Right renal cortex interstitium (tissue), 3 donors: ENCODE data around the gene SDR9C7. TPM values are rescaled to one million over a fixed set of nuclear protein-coding genes. Genes with fewer than 3 reads are reported as not detected.
"Not testable (repeated sequence)": the region's sequence is repeated elsewhere in the genome, so short reads cannot be mapped to it uniquely, and the experiment has no call there.

Source experiments
- DNase-seq, 3 donors: peaks; one replicate each; pipeline ENCODE4 v3.0.0-alpha.2; 2013; ENCODE audit warnings: low read depth in 3 of 3, low spot score in 2 of 3
- polyA plus RNA-seq, 3 donors: library from polyadenylated mRNA; unstranded; fragments of 120-200 nt; gene quantifications; one replicate each; pipeline ENCODE4 v1.2.1, GENCODE V29; 2013; ENCODE audit not compliant: insufficient read length in 3 of 3

SDR9C7 gene
- polyA plus RNA-seq, 3 donors = 0.07 to 0.11 TPM; not detected in 1

DNA sequence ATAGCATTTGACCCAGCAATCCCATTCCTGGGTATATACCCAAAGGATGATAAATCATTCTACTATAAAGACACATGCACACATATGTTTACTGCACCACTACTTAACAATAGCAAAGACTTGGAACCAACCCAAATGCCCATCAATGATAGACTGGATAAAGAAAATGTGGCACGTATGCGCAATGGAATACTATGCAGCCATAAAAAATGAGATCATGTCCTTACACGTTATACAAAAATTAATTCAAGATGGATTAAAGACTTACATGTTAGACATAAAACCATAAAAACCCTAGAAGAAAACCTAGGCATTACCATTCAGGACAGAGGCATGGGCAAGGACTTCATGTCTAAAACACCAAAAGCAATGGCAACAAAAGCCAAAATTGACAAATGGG, 16.1 kb downstream of the SDR9C7 start:
- not testable (repeated sequence) for DNase-seq

DNA sequence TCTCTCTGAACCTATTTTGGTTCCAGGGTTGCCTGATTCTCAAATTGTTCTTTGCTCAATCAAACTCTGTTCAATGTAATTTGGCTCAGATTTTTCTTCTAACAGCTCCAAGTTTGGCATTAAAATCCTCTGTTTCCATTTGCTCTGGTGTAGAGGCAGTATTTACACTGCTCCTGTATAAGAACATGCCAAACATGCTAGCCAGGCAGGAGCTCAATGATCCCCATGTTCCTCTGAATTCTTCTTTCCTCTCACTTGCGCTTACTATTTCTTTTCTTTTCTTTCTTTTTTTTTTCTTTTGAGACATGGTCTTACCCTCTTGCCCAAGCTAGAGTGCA, 17.2 kb downstream of the SDR9C7 start:
- DNase-seq = no peak

DNA sequence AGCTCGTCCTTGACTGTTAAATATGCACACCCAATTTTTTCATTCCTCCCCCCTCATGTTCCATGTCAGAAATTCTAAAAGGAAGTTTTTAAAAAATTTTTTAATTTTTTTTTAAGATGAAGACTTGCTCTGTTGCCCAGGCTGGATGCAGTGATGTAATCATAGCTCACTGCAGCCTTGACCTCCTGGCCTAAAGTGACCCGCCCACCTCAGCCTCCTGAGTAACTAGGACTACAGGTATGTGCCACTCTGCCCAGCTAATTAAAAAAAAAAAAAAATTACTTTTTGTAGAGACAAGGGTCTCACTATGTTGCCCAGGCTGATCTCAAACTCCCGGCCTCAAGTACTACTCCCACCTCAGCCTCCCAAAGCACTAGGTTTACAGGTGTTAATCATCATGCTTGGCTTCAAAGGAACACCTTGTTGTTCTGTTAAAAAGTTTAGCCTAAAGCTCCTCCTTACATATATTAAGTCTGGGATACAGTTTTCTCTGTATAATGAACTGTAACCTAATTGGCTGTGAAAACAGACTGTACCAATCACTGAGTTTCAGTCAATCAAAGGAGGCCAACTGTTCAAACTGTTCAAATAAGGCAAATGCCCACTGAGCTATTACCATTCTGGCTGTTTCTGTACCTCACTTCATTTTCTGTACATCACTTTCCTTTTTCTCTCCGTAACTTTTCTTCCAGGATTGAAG, 17.8 kb downstream of the SDR9C7 start:
- DNase-seq = no peak

DNA sequence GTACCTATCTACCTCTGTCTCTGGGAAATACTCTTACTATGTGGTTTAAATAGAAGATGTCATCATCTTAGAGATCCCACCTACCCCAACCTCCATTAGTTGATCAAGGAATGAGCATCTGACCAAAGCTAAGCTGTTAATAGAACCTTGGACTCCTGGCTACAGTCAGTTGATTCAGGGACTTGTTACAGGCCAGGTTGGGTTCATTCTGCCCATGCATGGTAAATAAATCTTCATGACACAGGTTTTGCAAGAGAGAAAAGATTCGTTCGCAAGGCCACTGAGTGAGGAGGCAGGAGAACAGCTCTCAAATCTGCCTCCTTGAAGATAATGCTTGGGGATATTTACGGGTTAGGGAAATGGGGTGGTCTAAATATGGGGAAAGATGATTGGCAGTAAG, 19.5 kb downstream of the SDR9C7 start:
- no peak for DNase-seq

DNA sequence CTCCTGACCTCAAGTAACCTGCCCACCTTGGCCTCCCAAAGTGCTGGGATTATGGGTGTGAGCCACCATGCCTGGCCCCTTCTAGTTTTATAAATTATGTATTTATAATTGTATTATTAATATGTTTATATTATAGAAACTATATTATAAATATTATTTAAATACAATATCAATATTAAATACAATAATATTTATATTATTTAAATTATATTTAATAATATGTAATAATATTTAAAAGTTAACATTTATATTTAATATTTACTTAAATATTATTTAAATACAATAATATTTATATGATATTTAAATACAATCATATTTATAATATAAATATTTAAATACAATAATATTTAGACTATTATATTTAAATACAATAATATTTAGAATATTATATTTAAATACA, 20.0 kb downstream of the SDR9C7 start:
- no peak for DNase-seq

DNA sequence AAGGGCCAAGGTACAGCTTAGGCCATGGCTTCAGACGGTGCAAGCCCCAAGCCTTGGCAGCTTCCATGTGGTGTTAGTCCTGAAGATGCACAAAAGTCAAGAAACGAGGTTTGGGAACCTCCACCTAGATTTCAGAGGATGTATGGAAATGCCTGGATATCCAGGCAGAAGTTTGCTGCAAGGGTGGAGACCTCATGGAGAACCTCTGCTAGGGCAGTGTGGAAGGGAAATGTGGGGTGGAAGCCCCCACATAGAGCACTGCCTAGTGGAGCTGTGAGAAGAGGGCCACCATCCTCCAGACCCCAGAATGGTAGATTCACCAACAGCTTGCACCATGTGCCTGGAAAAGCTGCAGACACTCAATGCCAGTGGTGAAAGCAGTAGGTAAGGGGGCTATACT, 24.8 kb downstream of the SDR9C7 start:
- DNase-seq = not testable (repeated sequence)

DNA sequence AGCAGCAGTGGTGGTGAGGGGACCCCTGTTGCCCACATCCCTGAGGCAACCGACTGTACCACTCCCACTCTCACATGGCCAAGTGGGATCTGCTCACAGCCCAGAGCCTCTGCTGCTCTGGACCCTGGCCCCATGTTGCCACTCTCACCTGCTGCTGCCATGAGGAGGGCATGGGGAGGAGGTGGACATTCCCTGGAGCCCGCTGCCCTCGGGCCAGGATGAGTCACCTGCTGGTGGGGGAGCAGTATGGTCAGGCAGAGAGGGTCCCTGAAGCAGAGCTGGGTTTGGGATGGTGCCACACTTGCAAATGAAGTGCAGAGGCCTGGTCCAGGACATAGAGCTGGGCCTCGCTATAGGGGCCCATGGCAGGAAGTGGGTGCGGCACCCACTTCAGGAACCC, 26.1 kb downstream of the SDR9C7 start:
- DNase-seq = no peak

DNA sequence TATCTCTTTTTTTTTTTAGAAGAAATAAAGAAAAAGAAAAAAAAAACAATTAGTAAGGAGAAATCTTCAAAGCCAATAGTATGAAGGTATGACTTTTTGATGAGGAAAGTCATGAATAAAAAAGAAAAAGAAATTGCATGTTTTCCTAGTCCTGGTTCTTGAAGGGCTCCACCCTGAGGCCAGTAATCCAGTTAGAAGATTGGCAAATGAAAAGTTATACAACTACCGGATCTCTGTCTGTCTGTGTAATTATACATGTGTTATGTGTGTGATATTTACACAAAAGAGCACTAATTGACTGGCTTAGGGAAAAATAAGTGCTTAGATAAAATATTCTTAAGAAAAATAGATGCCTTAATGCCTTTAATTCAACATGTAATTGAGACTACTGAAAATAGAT, 28.4 kb downstream of the SDR9C7 start:
- no peak for DNase-seq

DNA sequence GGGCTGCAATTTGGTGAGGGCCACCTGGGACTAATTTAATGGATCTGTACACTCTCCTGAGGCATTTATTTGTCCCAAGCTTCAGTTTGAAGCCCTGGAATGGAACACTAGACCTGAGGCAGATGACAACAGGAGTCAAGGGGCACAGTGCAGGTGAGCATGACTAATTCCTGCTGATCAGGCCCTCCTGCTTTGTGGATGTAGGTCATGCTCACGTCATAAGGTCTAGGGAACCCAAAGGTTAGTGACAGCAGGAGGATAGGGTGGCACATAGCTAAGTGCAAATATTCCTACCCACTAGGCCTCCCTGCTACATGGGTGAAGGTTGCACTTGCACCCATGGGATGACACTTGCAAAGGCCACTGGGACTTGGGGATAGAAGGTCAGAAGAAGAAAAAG, 30.8 kb downstream of the SDR9C7 start:
- no peak for DNase-seq

DNA sequence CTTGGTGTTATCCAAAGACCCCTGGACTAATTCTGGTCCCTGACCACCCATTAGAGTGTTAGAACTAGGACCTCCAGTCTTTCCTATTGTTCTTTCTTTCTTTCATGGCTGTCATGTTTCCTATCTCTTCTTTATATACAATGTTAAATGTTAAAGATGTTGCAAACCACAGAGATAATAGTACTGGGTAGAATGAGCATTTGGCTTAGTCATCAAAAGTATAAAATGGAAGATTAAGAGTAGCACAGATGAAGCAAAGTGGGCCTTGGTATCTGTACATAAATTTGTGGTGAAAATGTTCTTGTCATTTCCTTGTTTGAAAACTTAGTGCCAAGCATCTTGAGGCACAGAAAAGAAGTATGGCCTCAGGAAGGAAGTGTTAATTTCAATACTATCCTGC, 32.9 kb downstream of the SDR9C7 start:
- DNase-seq = not testable (repeated sequence)

DNA sequence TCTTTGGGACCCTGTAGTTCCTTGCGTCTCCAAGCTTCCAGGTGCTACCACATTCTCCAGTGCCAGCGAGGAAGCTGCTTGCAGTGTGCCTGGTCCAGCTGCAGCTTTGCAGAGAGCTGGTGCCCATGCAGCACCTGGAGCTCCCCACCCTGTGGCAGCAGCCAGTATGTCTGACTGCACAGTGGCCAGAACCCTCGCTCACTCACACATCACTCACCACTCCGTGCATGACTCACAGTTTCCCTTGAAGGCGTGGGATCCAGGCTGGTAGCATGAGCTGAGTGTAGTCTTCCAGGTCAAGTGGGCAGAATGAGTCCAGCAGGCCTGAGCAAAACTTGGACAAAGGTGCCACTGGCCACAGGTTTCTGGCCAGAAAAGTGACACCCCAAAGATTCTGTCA, 33.6 kb downstream of the SDR9C7 start:
- DNase-seq = no peak

DNA sequence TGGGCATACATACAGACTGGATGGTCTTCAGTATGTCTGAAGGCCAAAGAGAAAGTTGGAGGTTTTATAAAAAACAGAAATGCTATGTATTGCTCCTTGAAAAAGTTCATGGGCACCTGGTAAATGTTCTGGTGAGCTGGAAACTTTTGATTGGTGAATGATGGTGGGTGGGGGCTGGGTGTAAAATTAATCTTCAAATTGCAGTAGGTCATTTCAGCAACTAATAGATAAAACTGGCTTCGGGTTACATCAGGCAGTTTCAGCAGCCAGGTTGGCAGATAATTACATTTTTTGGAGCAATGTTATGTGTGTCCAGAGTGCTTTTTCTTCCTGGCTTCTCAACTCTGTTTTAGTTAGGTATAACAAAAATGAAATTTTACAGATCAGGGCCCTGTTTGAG, 35.3 kb downstream of the SDR9C7 start:
- no peak for DNase-seq

DNA sequence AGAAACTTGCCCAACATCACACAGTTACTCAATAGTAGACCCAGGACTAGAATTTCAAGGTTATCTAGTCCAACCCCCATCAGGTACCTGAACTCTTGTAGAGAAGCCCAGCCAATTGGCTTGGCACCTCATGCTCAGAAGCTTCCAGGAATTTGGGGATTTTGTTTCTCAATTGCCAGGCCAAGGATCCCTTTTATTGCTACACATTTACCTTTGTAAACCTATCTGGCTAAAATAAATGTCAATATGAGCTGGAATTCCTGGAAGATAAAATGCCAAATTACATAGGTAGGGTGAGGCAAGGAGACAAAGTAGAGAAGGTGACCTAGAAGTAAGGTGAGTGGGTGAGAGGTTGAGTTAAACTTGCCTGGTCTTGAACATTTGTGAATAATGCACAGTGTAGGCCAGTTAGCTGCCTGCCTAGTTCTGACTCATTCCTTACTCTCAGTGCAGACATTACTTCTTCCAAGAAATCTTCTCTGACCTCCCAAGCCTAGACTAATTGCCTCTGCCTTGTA, 36.3 kb downstream of the SDR9C7 start:
- DNase-seq = no peak

DNA sequence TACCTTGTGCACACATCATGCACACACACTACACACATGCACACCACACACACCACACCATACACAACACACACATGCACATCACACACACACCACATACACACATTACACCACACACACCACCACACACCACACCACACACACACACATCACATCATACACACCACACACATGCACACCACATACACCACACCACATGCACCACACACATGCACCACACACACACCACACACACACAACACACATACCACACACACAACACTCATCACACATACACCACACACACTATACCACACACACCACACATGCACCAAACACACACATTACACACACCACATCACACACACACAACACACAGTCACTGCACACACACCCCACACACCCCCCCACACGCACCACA, 38.1 kb downstream of the SDR9C7 start:
- DNase-seq = no peak

DNA sequence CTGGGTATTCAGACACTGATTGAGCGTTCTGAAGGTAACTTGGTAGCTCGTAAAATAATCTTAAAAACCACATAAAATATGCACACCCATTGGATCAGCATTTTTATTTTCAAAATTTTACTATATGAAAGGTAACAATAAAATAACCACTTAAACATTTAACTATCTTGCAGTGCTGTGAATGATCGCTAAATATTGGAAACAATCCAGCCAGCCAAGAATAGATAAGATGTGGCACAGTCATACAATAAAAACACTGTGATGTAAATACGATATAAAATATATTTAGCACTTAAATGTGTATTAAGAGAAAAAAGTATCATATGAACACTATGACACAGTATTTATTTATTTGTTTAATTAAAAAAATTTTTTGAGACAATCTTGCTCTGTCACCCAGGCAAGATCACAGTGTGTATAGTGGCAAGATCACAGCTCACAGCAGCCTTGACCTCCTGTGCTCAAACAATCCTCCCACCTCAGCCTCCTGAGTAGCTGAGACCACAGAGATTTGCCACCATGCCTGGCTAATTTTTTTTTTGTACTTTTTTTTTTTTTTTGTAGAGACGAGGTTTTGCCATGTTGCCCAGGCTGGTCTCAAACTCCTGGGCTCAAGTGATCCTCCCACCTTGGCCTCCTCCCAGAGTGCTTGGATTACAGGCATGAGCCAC, 39.4 kb downstream of the SDR9C7 start:
- no peak for DNase-seq

DNA sequence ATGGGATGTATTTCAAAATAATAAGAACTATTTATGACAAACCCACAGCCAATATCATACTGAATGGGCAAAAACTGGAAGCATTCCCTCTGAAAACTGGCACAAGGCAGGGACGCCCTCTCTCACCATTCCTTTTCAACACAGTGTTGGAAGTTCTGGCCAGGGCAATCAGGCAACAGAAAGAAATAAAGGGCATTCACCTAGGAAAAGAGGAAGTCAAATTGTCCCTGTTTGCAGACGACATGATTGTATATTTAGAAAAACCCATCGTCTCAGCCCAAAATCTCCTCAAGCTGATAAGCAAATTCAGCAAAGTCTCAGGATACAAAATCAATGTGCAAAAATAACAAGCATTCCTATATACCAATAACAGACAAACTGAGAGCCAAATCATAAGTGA, 42.3 kb downstream of the SDR9C7 start:
- not testable (repeated sequence) for DNase-seq

DNA sequence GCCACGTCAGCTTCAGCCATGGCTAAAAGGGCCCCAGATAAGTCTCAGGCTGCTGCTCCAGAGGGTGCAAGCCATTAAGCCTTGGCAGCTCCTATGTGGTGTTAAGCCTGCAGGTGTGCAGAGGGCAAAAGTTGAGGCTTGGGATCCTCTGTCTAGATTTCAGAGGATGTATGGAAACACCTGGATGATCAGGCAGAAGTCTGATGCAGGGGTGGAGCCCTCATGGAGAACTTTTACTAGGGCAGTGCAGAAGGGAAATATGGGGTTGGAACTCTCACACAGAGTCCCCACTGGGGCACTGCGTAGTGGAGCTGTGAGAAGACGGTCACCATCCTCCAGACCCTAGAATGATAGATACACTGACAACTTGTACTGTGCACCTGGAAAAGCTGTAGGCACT, 47.9 kb downstream of the SDR9C7 start:
- DNase-seq = no peak

DNA sequence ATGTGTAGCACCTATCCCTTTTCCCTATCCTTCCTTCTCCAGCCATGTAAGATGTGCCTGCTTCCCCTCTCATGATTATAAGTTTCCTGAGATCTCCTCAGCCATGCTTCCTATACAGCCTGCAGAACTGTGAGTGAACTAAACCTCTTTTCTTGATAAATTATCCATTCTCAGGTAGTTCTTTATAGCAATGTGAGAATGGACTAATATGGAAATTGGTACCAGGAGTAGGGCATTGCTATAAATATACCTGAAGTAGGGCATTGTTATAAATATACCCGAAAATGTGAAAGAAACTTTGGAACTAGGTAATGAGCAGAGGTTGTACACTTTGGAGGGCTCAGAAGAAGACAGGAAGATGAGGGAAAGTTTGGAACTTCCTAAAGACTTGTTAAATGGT, 48.9 kb downstream of the SDR9C7 start:
- no peak for DNase-seq

DNA sequence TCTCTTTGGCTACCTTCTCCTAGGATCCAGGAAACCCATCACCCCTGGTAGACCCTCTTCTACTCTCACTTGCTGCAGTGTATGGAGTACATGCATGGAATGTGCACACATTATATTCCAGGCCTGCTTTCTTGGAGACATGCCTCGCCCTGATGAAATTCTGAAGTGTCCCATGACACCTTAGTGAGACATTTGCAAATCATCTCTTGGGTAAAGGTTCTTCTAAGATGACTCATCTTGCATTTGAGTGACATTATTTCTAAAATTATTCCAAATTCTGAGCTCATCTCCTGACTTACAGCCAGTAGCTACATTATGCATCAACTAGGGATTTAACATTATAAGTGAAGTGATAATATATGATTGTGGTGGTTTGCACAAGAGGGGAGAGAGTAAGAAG, 49.8 kb downstream of the SDR9C7 start:
- no peak for DNase-seq

DNA sequence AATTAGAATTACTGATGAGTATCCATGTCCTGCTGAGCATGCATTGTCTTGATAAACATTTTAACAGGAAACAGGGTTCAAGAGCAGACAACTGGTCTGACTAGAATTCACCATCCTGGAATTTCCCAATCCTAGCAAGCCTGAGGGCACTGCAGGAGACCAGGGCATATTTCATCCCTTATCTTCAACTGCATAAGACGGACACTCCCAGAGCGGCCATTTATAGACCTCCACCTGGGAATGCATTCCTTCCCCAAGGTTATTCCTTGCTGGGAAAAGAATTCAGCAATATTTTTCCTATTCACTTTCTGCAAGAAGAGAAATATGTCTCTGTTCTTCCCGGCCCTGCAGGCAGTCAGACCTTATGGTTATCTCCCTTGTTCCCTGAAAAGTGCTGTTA, 51.8 kb downstream of the SDR9C7 start:
- DNase-seq = not testable (repeated sequence)

DNA sequence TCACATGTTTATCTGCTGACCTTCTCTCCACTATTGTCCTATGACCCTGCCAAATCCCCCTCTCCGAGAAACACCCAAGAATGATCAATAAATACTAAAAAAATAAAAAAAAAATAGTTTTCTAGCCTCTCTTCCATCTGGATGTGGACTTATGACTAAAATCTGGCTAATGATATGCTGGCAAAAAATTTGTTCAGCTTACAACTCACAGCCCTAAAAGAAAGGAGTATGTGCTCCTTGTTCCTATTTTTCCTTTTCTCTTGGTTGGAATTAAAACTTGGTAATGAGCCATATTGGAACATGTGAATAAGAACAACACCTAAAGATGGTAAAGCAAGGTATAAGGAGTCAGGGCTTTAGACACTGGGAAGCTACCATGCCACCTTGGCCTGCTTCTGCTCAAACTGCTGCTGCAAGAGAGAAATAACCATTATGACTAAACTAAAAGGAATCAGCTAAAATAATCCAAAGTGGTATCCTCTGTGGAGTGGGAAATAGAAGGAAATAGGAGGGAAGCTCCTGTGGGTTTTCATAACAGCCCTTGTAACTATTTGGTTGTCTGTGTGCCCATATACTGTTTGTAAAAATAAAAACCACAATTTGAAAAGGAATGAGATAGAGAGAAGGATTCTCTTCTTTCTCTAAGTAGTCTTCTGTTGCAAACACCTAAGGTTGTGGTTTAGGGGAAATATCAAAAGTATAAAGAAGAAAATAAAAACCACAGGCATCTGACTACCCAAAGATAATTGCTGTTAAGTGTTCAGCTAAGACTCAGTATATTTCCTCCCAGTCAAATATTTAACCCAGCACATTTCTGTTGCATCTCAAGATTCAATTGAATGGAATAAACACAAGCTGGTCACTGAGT, 53.8 kb downstream of the SDR9C7 start:
- no peak for DNase-seq
